ENCODE results near the gene MICAL1. TPM values are rescaled to one million over a fixed set of nuclear protein-coding genes. Genes with fewer than 3 reads are reported as not detected.
A peak's percentile ranks its signal among the peaks of the same experiment; 100 is the strongest.

MICAL1 gene
- polyA plus RNA-seq, 1 donor from 2014 or later: 54.2 TPM

DNA sequence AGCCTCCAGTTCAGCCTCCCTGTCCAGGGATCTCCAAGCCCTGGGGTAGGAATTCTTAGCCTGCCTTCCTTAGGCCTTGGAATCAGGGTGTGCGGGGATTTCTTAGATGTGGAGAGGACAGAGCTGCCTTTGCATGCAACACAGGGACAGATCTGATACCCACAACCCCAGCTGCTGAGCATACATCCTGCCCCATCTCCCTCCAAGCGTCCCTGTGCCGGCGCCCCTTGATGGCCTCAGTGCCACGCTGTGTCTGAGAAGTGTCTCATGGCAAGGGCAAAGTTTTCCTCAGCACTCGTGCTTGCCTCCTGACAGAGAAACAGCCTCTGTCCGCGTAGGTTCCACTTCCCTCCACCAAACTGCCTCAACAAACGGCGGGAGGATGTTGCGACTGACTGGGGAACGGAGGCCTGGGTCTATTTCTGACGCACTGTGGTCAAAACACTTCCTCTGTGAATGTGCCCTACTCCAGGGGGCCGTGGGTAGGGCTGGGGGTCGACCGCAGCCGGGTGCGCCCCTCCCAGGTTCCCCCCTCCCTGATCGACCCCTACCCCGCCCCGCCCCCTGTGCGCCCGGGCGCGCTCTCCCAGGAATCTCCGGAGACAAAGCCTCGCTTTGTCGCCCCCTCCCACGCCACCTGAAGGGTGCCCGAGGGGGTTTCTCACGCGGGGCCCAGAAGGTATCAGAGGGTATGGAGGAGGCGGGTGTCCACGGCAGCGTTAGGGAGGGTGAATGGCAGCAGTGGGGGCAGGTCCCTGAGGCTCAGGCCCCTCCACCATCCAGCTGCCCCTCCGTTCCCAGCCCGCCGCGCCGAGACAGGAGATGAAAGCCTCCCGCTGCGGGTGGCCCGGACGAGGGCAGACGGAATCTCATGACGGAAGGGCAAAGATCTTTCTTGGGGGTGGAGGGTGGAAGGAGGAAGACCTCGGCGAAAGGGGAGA lies 806 bp downstream of the MICAL1 start:
- Histone ChIP-seq H3K27me3 (ENCODE audit: insufficient read depth, low read depth, low read length) (no peaks in the 10 kb centered on the region), H3K79me2 (replicated peaks; ENCODE audit: insufficient read depth, low read length) (peaks cover 8% of the 10 kb centered on the region), H3K9ac (ENCODE audit: low read length) (peak overlapping the region; percentile 94), H3F3A (ENCODE audit: insufficient read depth, low read length, poor library complexity, severe bottlenecking) (no peaks in the 10 kb centered on the region), H3K4me3 (ENCODE audit: low read length) (peak overlapping the region; percentile 97), H2AFZ (ENCODE audit: low read depth, low read length) (peak overlapping the region; percentile 97), H3K36me3 (ENCODE audit: insufficient read depth, low read length) (no peaks in the 10 kb centered on the region), H3K27ac (ENCODE audit: low read length) (peak overlapping the region; percentile 77), H3K4me2 (ENCODE audit: low read length) (peak overlapping the region; percentile 58), H4K20me1 (ENCODE audit: insufficient read depth) (no peaks in the 10 kb centered on the region), H3K9me3 (ENCODE audit: low read length) (no peaks in the 10 kb centered on the region), H3K9me2 (ENCODE audit: insufficient read depth, low read length) (no peaks in the 10 kb centered on the region)
- TF ChIP-seq MXI1 (conservative IDR thresholded peaks at IDR 0.05; ENCODE audit: poor library complexity, severe bottlenecking) (peak; percentile 7), SMC3 (conservative IDR thresholded peaks at IDR 0.05; ENCODE audit: poor library complexity) (no peak), POLR2AphosphoS5 (IDR thresholded peaks at IDR 0.05) (no peak), EZH2 (IDR thresholded peaks at IDR 0.05; ENCODE audit: borderline replicate concordance, insufficient read depth, low read length, poor library complexity, severe bottlenecking) (no peak), RAD21 (conservative IDR thresholded peaks at IDR 0.05) (no peak), EP300 (conservative IDR thresholded peaks at IDR 0.05; ENCODE audit: poor library complexity, severe bottlenecking) (no peak), TAF1 (IDR thresholded peaks at IDR 0.05; ENCODE audit: low read depth) (peak; percentile 47)
- TF ChIP-seq, protein P1, sequence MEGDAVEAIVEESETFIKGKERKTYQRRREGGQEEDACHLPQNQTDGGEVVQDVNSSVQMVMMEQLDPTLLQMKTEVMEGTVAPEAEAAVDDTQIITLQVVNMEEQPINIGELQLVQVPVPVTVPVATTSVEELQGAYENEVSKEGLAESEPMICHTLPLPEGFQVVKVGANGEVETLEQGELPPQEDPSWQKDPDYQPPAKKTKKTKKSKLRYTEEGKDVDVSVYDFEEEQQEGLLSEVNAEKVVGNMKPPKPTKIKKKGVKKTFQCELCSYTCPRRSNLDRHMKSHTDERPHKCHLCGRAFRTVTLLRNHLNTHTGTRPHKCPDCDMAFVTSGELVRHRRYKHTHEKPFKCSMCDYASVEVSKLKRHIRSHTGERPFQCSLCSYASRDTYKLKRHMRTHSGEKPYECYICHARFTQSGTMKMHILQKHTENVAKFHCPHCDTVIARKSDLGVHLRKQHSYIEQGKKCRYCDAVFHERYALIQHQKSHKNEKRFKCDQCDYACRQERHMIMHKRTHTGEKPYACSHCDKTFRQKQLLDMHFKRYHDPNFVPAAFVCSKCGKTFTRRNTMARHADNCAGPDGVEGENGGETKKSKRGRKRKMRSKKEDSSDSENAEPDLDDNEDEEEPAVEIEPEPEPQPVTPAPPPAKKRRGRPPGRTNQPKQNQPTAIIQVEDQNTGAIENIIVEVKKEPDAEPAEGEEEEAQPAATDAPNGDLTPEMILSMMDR (IDR thresholded peaks at IDR 0.05; ENCODE audit: poor library complexity, severe bottlenecking): no peak
- TF ChIP-seq, protein P2, sequence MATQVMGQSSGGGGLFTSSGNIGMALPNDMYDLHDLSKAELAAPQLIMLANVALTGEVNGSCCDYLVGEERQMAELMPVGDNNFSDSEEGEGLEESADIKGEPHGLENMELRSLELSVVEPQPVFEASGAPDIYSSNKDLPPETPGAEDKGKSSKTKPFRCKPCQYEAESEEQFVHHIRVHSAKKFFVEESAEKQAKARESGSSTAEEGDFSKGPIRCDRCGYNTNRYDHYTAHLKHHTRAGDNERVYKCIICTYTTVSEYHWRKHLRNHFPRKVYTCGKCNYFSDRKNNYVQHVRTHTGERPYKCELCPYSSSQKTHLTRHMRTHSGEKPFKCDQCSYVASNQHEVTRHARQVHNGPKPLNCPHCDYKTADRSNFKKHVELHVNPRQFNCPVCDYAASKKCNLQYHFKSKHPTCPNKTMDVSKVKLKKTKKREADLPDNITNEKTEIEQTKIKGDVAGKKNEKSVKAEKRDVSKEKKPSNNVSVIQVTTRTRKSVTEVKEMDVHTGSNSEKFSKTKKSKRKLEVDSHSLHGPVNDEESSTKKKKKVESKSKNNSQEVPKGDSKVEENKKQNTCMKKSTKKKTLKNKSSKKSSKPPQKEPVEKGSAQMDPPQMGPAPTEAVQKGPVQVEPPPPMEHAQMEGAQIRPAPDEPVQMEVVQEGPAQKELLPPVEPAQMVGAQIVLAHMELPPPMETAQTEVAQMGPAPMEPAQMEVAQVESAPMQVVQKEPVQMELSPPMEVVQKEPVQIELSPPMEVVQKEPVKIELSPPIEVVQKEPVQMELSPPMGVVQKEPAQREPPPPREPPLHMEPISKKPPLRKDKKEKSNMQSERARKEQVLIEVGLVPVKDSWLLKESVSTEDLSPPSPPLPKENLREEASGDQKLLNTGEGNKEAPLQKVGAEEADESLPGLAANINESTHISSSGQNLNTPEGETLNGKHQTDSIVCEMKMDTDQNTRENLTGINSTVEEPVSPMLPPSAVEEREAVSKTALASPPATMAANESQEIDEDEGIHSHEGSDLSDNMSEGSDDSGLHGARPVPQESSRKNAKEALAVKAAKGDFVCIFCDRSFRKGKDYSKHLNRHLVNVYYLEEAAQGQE (IDR thresholded peaks at IDR 0.05; ENCODE audit: borderline replicate concordance): peak; percentile 19

DNA sequence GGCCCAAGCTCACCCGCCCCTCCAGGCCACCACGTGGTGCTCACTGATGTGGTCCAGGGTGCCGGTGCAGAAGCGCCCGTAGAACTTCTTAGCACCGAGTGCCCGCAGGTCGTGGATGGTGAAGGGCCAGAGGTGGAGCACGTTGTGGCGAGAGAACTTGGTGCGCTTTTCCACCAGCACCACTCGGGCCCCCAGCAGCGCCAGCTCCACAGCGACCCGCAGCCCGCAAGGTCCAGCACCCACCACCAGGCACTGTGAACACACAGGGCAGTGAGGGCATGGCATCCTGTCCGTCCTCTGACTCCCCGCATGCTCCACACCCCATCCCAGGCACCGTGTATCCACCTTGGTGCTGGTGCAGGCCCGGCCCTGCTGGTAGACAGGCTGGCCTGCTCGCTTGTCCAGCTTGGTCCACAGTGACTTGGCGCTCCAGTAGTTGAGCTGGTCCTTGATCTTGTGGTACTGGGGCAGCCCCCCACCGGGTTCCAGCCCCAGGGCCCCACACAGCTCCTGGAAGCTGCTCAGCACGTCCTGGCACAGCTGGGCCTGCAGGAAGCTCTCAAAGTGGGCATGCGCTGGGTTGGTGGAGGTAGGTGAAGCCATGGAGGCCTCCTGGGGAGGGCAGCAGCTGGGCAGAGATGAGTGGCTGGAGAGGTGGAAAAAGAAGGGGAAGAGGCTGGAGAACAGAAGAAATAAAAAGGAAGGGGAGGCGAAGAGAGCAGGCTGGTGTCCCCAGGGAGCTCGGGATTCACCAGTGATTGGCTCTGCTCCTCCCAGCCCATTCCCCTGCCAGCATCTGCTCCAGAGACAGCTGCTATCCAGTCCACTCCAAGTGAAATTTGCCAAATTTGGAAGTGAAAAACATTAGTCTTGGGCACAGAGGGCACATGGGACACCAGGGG lies 1.7 kb downstream of the MICAL1 start:
- H4K20me1 ChIP-seq (ENCODE audit: insufficient read depth): no peaks in the 10 kb centered on the region
- peaks cover 8% of the 10 kb centered on the region for H3K79me2 ChIP-seq (replicated peaks; ENCODE audit: insufficient read depth, low read length)
- no peak overlapping the region for H2AFZ ChIP-seq (ENCODE audit: low read depth, low read length)
- no peaks in the 10 kb centered on the region for H3K36me3 ChIP-seq (ENCODE audit: insufficient read depth, low read length)
- TF ChIP-seq, protein P2 (IDR thresholded peaks at IDR 0.05; ENCODE audit: borderline replicate concordance): no peak
- no peak for TF ChIP-seq POLR2AphosphoS5 (IDR thresholded peaks at IDR 0.05)
- no peak for TF ChIP-seq EZH2 (IDR thresholded peaks at IDR 0.05; ENCODE audit: borderline replicate concordance, insufficient read depth, low read length, poor library complexity, severe bottlenecking)
- TF ChIP-seq, protein P1 (IDR thresholded peaks at IDR 0.05; ENCODE audit: poor library complexity, severe bottlenecking): no peak
- no peak for TF ChIP-seq TAF1 (IDR thresholded peaks at IDR 0.05; ENCODE audit: low read depth)
- TF ChIP-seq SMC3 (conservative IDR thresholded peaks at IDR 0.05; ENCODE audit: poor library complexity): no peak
- TF ChIP-seq EP300 (conservative IDR thresholded peaks at IDR 0.05; ENCODE audit: poor library complexity, severe bottlenecking): no peak
- no peak for TF ChIP-seq MXI1 (conservative IDR thresholded peaks at IDR 0.05; ENCODE audit: poor library complexity, severe bottlenecking)
- TF ChIP-seq RAD21 (conservative IDR thresholded peaks at IDR 0.05): no peak
- no peaks in the 10 kb centered on the region for H3K9me2 ChIP-seq (ENCODE audit: insufficient read depth, low read length)
- H3K9ac ChIP-seq (ENCODE audit: low read length): peak overlapping the region; percentile 94
- H3K4me2 ChIP-seq (ENCODE audit: low read length): peak overlapping the region; percentile 58
- no peaks in the 10 kb centered on the region for H3K9me3 ChIP-seq (ENCODE audit: low read length)
- no peaks in the 10 kb centered on the region for H3F3A ChIP-seq (ENCODE audit: insufficient read depth, low read length, poor library complexity, severe bottlenecking)
- H3K4me3 ChIP-seq (ENCODE audit: low read length): peak overlapping the region; percentile 97
- H3K27ac ChIP-seq (ENCODE audit: low read length): peak overlapping the region; percentile 77
- H3K27me3 ChIP-seq (ENCODE audit: insufficient read depth, low read depth, low read length): no peaks in the 10 kb centered on the region

All from neural cell (in vitro differentiated cells).